ENCODE measurements around the gene MGAT5. TPM values are rescaled to one million over a fixed set of nuclear protein-coding genes. Genes with fewer than 3 reads are reported as not detected.

The MGAT5 gene
- total RNA-seq, 1 experiment from 2014 or later: 52.4 TPM

GRCh38 chr2:134366359-134366758, 112.5 kb downstream of the MGAT5 start:
- POLR2A ChIA-PET: no interaction called here
- Mint-ChIP-seq H3K4me1 (peaks cover 2% of the 10 kb centered on the region), H3K27ac (no peak overlapping the region), H3K4me3 (no peak overlapping the region), H3K9me3 (no peaks in the 10 kb centered on the region), H3K36me3 (peaks cover 7% of the 10 kb centered on the region; the same call in 1 of the 2 replicates), H3K27me3 (ENCODE audit: low read depth) (no peaks in the 10 kb centered on the region)
- CTCF ChIA-PET: interaction anchor here (1.6 to 4.2 kb wide), 2 partner anchors 46 to 84 kb away, joined by 6 to 22 read pairs; no protein-coding TSS in a partner anchor
- no peak for TF ChIP-seq PREB (CRISPR knock-in tag; IDR thresholded peaks at IDR 0.05; ENCODE audit: borderline replicate concordance)
- DNase-seq (ENCODE audit: low spot score) (no peak), ATAC-seq (no peak)

- POLR2A ChIA-PET: no interaction called here
- no peak for TF ChIP-seq ZNF532 (CRISPR knock-in tag; IDR thresholded peaks at IDR 0.05; ENCODE audit: borderline replicate concordance)
- no peak for TF ChIP-seq PRRX2 (CRISPR knock-in tag; IDR thresholded peaks at IDR 0.05)
- TF ChIP-seq FOXJ3 (CRISPR knock-in tag; IDR thresholded peaks at IDR 0.05; ENCODE audit: borderline replicate concordance): no peak
- Mint-ChIP-seq H3K27ac (no peak overlapping the region), H3K4me3 (no peak overlapping the region), H3K4me1 (peaks cover 2% of the 10 kb centered on the region), H3K36me3 (peaks cover 2% of the 10 kb centered on the region; the same call in 1 of the 2 replicates), H3K27me3 (ENCODE audit: low read depth) (no peaks in the 10 kb centered on the region), H3K9me3 (no peaks in the 10 kb centered on the region)
- ATAC-seq (no peak), DNase-seq (ENCODE audit: low spot score) (no peak)
- CTCF ChIA-PET: interaction anchor here (1.1 to 4.2 kb wide), 3 partner anchors 25 to 84 kb away, joined by 4 to 22 read pairs (median 6); no protein-coding TSS in a partner anchor
These were observed 113.3 kb downstream of the MGAT5 start for GRCh38 chr2:134367213-134367612.

GRCh38 chr2:134368009-134368817, 114.3 kb downstream of the MGAT5 start:
- ChIA-PET CTCF (interaction anchor here (1.1 to 4.2 kb wide), 2 partner anchors 24 to 83 kb away, joined by 4 to 22 read pairs; no protein-coding TSS in a partner anchor), POLR2A (no interaction called here)
- DNase-seq (ENCODE audit: low spot score) (no peak), ATAC-seq (no peak)
- H3K27ac Mint-ChIP-seq: no peak overlapping the region
- no peaks in the 10 kb centered on the region for H3K27me3 Mint-ChIP-seq (ENCODE audit: low read depth)
- H3K36me3 Mint-ChIP-seq: no peaks in the 10 kb centered on the region; the same call in 1 of the 2 replicates
- peaks cover 2% of the 10 kb centered on the region for H3K4me1 Mint-ChIP-seq
- no peaks in the 10 kb centered on the region for H3K9me3 Mint-ChIP-seq
- TF ChIP-seq ZNF121 (CRISPR knock-in tag; IDR thresholded peaks at IDR 0.05): no peak
- TF ChIP-seq ZNF423 (CRISPR knock-in tag; IDR thresholded peaks at IDR 0.05): no peak
- TF ChIP-seq SOX15 (CRISPR knock-in tag; IDR thresholded peaks at IDR 0.05): no peak
- no peak for TF ChIP-seq ATF3 (CRISPR knock-in tag; conservative IDR thresholded peaks at IDR 0.05)
- H3K4me3 Mint-ChIP-seq: no peak overlapping the region

GRCh38 chr2:134369220-134369902, 115.5 kb downstream of the MGAT5 start:
- ATAC-seq: no peak
- H3K27me3 Mint-ChIP-seq (ENCODE audit: low read depth): no peaks in the 10 kb centered on the region
- no peak for DNase-seq (ENCODE audit: low spot score)
- no peaks in the 10 kb centered on the region for H3K36me3 Mint-ChIP-seq
- H3K4me3 Mint-ChIP-seq: no peak overlapping the region
- TF ChIP-seq TP53 (CRISPR knock-in tag; IDR thresholded peaks at IDR 0.05) (no peak), SOX15 (CRISPR knock-in tag; IDR thresholded peaks at IDR 0.05) (no peak)
- no peaks in the 10 kb centered on the region for H3K9me3 Mint-ChIP-seq
- POLR2A ChIA-PET: no interaction called here
- CTCF ChIA-PET: interaction anchor here (1.5 to 2.6 kb wide), 2 partner anchors 82 to 251 kb away, joined by 4 to 7 read pairs; no protein-coding TSS in a partner anchor
- peaks cover 2% of the 10 kb centered on the region for H3K4me1 Mint-ChIP-seq
- 0 out of 2 replicates have a peak overlapping the region, but pooled peaks have one; percentile 14 for H3K27ac Mint-ChIP-seq
